ENCODE results near the gene PRICKLE1. TPM values are rescaled to one million over a fixed set of nuclear protein-coding genes. Genes with fewer than 3 reads are reported as not detected.
A peak's percentile ranks its signal among the peaks of the same experiment; 100 is the strongest.

Gene PRICKLE1
- total and polyA plus RNA-seq, 2 of the 13 experiments (the other 11 are each of a cell fraction or from before 2014, with no cell fraction given), result not detected

- TF ChIP-seq MEF2D (CRISPR knock-in tag; IDR thresholded peaks at IDR 0.05), result no peak
- no peak for TF ChIP-seq TCF7 (IDR thresholded peaks at IDR 0.05; ENCODE audit: low read depth)
- TF ChIP-seq ATF6 (CRISPR knock-in tag; conservative IDR thresholded peaks at IDR 0.05), result no peak
- TF ChIP-seq CENPX (CRISPR knock-in tag; IDR thresholded peaks at IDR 0.05), result no peak
- TF ChIP-seq DZIP1 (CRISPR knock-in tag; IDR thresholded peaks at IDR 0.05), result no peak
- TF ChIP-seq SOX6 (IDR thresholded peaks at IDR 0.05), result no peak
- TF ChIP-seq SOX6 (CRISPR knock-in tag; IDR thresholded peaks at IDR 0.05), result no peak
- TF ChIP-seq HNF1B (CRISPR knock-in tag; IDR thresholded peaks at IDR 0.05), result 0 out of 2 replicates have a peak, but pooled peaks have one; percentile 32
- TF ChIP-seq SNAPC5 (CRISPR knock-in tag; IDR thresholded peaks at IDR 0.05; ENCODE audit: borderline replicate concordance), result no peak
- TF ChIP-seq TRAFD1 (CRISPR knock-in tag; IDR thresholded peaks at IDR 0.05; ENCODE audit: borderline replicate concordance), result no peak
- TF ChIP-seq ZNF138 (CRISPR knock-in tag; IDR thresholded peaks at IDR 0.05; ENCODE audit: low read depth), result no peak
- TF ChIP-seq IRF1 (CRISPR knock-in tag; IDR thresholded peaks at IDR 0.05; ENCODE audit: low read depth), result no peak
- TF ChIP-seq ZNF549 (CRISPR knock-in tag; IDR thresholded peaks at IDR 0.05), result no peak
- no peak for TF ChIP-seq RFX3 (CRISPR knock-in tag; IDR thresholded peaks at IDR 0.05)
- peak; percentile 50; the same call in 1 of the 2 replicates for TF ChIP-seq SMAD1 (CRISPR knock-in tag; IDR thresholded peaks at IDR 0.05; ENCODE audit: borderline replicate concordance, low read depth)
- no peak for TF ChIP-seq ZNF720 (CRISPR knock-in tag; IDR thresholded peaks at IDR 0.05)
- TF ChIP-seq TEAD3 (CRISPR knock-in tag; optimal IDR thresholded peaks at IDR 0.05; ENCODE audit: borderline replicate concordance), result no peak
- no peak for TF ChIP-seq ZBTB20 (CRISPR knock-in tag; IDR thresholded peaks at IDR 0.05; ENCODE audit: borderline replicate concordance, low read depth)
- TF ChIP-seq ZNF547 (CRISPR knock-in tag; IDR thresholded peaks at IDR 0.05), result 0 out of 2 replicates have a peak, but pooled peaks have one; percentile 24
These were observed 106.6 kb downstream of the PRICKLE1 start (continued) for GRCh38 chr12:42482748-42483520.
